Breast epithelium (tissue), 3 donors: Measurements from ENCODE around the gene PRDM7.

Source experiments
- CTCF ChIP-seq, 3 donors: fragments of 450-650 bp; IDR thresholded peaks; one replicate each; pipeline ENCODE4 v1.5.1; 2016 to 2017; ENCODE audit warnings: antibody characterized with exemption in 3 of 3, mild to moderate bottlenecking in 3 of 3, moderate library complexity in 3 of 3
- POLR2A ChIP-seq: fragments of 450-650 bp; IDR thresholded peaks from one replicate; pipeline ENCODE4 v1.6.1; 2016; ENCODE audit warnings: antibody characterized with exemption, mild to moderate bottlenecking, moderate library complexity

- TF ChIP-seq CTCF (IDR thresholded peaks at IDR 0.05), result no peak
- TF ChIP-seq POLR2A, result no peak
Observed at GRCh38 chr16:90012991-90013745, 64.0 kb downstream of the PRDM7 start.
